ENCODE data around the gene CEP104. TPM values are rescaled to one million over a fixed set of nuclear protein-coding genes. Genes with fewer than 3 reads are reported as not detected.
"Not testable (repeated sequence)": the region's sequence is repeated elsewhere in the genome, so short reads cannot be mapped to it uniquely, and the experiment has no call there.

Gene CEP104
- total and polyA plus RNA-seq, 10 of the 15 experiments (the other 5 are each of a cell fraction or from before 2014, with no cell fraction given) = 7.2 to 34.8 (median 19.3) TPM

DNA sequence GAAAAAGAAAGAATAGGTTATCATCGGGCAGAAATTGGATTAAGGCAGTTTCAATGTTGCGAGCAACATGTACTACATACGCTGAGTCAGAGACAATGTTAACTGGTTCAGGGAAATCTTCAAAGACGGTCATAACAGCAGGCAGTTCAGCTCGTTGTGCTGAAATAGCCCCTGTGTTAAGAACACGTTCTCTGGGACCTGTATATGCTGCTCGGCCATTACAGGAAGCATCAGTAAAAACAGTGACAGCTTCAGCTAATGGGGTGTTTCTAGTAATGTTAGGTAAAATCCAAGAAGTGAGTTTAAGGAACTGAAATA lies 52.4 kb downstream of the CEP104 start:
- peaks cover 12% of the 10 kb centered on the region for H3K4me1 ChIP-seq (ENCODE audit: control insufficient read depth, insufficient read depth, low read length)
- H3K9me3 ChIP-seq (replicated peaks; ENCODE audit: control insufficient read depth, insufficient read depth, low read length); H3K27me3 ChIP-seq (replicated peaks in 1 of 2; ENCODE audit: control insufficient read depth in 2 of 2, insufficient read depth in 2 of 2, low read length in 1 of 2); intact Hi-C loops (cut with micrococcal nuclease; ENCODE audit: unreplicated experiment); H3K27ac ChIP-seq (ENCODE audit: control insufficient read depth, insufficient read depth); H4K20me1 ChIP-seq (ENCODE audit: control insufficient read depth, insufficient read depth); FAIRE-seq; BruUV-seq (replicated peaks); DNase-seq (ENCODE audit: low read depth, low spot score); in situ Hi-C loops (cut with MboI); H3K79me2 ChIP-seq (ENCODE audit: control insufficient read depth, insufficient read depth, low read length); H3K36me3 ChIP-seq (ENCODE audit: control insufficient read depth in 2 of 2, insufficient read depth in 2 of 2, low read length in 1 of 2): not testable (repeated sequence)
- WGBS (ENCODE audit: insufficient coverage, insufficient replicate concordance, low lambda C conversion rate, missing lambda C conversion rate) = 23% methylated on average over 7 of the region's 7 CpGs
- CTCF ChIA-PET = interaction anchor here (0.8 to 1.6 kb wide), 4 partner anchors 11 to 185 kb away, joined by 3 to 4 read pairs (median 3); no protein-coding TSS in a partner anchor
- H3K9ac ChIP-seq (ENCODE audit: control insufficient read depth, insufficient read depth, low read length) = peak overlapping the region; percentile 4; the same call in 1 of the 2 replicates
- POLR2A ChIA-PET = interaction anchor here (1.1 kb wide), 1 partner anchor 11 kb away, joined by 4 read pairs; no protein-coding TSS in a partner anchor
- peak; percentile 48 for ATAC-seq
- H3K4me2 ChIP-seq (ENCODE audit: control insufficient read depth, insufficient read depth) = peak overlapping the region; percentile 26; the same call in 1 of the 2 replicates
- TF ChIP-seq YY1 (IDR thresholded peaks at IDR 0.05; ENCODE audit: low read depth, low read length) = 0 out of 2 replicates have a peak, but pooled peaks have one; percentile 47
- RAD21 ChIA-PET (ENCODE audit: unreplicated experiment) = interaction anchor here (0.7 to 1.2 kb wide), 3 partner anchors 8 to 131 kb away, joined by 3 to 5 read pairs (median 4); partner anchors contain the start of gene LRRC47
- 0 out of 2 replicates have a peak overlapping the region, but pooled peaks have one; percentile 12 for H3K4me3 ChIP-seq
- SMC1A ChIA-PET (ENCODE audit: uncharacterized antibody, unreplicated experiment) = interaction anchor here (1.1 to 1.7 kb wide), 4 partner anchors 10 to 186 kb away, joined by 3 to 6 read pairs (median 3); no protein-coding TSS in a partner anchor
- H2AFZ ChIP-seq (ENCODE audit: control insufficient read depth, low read depth, low read length) = peak overlapping the region; percentile 52

DNA sequence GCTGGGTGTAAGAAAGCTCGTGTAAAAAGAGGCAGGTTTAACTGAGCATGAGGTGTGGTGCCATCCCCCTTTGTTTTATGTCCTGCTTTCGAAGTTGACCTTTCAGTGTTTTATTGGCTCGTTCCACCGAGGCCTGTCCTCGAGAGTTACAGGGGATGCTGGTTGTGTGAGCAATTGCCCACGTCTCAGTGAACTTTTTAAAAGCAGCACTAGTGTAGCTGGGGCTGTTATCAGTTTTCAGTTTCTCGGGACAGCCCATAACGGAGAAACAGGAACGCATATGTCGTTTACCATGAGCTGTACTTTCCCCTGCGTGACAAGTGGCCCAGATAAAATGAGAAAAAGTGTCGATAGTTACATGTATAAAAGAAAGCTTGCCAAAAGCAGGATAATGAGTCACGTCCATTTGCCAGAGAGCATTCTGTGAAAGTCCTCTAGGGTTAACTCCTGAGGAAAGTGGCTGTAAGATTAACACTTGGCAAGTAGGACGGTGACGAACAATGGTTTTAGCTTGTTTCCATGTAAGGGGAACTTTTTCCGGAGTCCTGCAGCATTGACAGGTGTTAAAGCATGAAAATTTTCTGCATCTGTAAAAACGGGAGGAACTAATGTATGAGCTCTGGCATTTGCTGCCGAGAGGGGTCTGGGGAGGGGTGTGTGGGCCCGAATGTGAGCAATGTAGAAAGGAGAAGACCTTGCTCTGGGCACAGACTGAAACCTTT lies 52.9 kb downstream of the CEP104 start:
- FAIRE-seq (no peak), ATAC-seq (peak; percentile 25; the same call in 1 of the 3 replicates), DNase-seq (ENCODE audit: low read depth, low spot score) (no peak)
- in situ Hi-C loops (cut with MboI) = no loop called here
- SMC1A ChIA-PET (ENCODE audit: uncharacterized antibody, unreplicated experiment) = interaction anchor here (1.1 to 1.7 kb wide), 4 partner anchors 10 to 185 kb away, joined by 3 to 6 read pairs (median 3); no protein-coding TSS in a partner anchor
- Histone ChIP-seq H3K79me2 (ENCODE audit: control insufficient read depth, insufficient read depth, low read length) (no peaks in the 10 kb centered on the region), H3K36me3 (ENCODE audit: control insufficient read depth in 2 of 2, insufficient read depth in 2 of 2, low read length in 1 of 2) (no peaks in the 10 kb centered on the region), H3K4me3 (0 out of 2 replicates have a peak overlapping the region, but pooled peaks have one; percentile 12), H3K4me2 (ENCODE audit: control insufficient read depth, insufficient read depth) (0 out of 2 replicates have a peak overlapping the region, but pooled peaks have one; percentile 26), H3K27ac (ENCODE audit: control insufficient read depth, insufficient read depth) (no peak overlapping the region), H3K27me3 (replicated peaks in 1 of 2; ENCODE audit: control insufficient read depth in 2 of 2, insufficient read depth in 2 of 2, low read length in 1 of 2) (no peaks in the 10 kb centered on the region; a peak in 1 of 4 replicates), H3K9ac (ENCODE audit: control insufficient read depth, insufficient read depth, low read length) (peak overlapping the region; percentile 4; the same call in 1 of the 2 replicates), H3K4me1 (ENCODE audit: control insufficient read depth, insufficient read depth, low read length) (peaks cover 12% of the 10 kb centered on the region), H4K20me1 (ENCODE audit: control insufficient read depth, insufficient read depth) (no peaks in the 10 kb centered on the region), H3K9me3 (replicated peaks; ENCODE audit: control insufficient read depth, insufficient read depth, low read length) (peaks cover 3% of the 10 kb centered on the region; the same call in 2 of the 3 replicates), H2AFZ (ENCODE audit: control insufficient read depth, low read depth, low read length) (peak overlapping the region; percentile 52)
- intact Hi-C loops (cut with micrococcal nuclease; ENCODE audit: unreplicated experiment) = no loop called here
- POLR2A ChIA-PET = interaction anchor here (1.1 kb wide), 1 partner anchor 11 kb away, joined by 4 read pairs; no protein-coding TSS in a partner anchor
- no TSS peak for BruUV-seq (replicated peaks)
- 59% methylated on average over 19 of the region's 19 CpGs for WGBS (ENCODE audit: insufficient coverage, insufficient replicate concordance, low lambda C conversion rate, missing lambda C conversion rate)
- RAD21 ChIA-PET (ENCODE audit: unreplicated experiment) = interaction anchor here (0.7 to 1.2 kb wide), 3 partner anchors 8 to 131 kb away, joined by 3 to 5 read pairs (median 4); partner anchors contain the start of gene LRRC47
- CTCF ChIA-PET = interaction anchor here (0.7 to 1.2 kb wide), 7 partner anchors 10 to 1510 kb away, joined by 3 to 4 read pairs (median 3); no protein-coding TSS in a partner anchor
- no peak for TF ChIP-seq ATF7 (IDR thresholded peaks at IDR 0.05; ENCODE audit: low read depth)
- TF ChIP-seq ZNF384 (IDR thresholded peaks at IDR 0.05; ENCODE audit: borderline replicate concordance, low read depth, low read length) = no peak
- TF ChIP-seq TAF1 (IDR thresholded peaks at IDR 0.05; ENCODE audit: borderline replicate concordance, low read depth, low read length) = no peak
- TF ChIP-seq, protein P1, sequence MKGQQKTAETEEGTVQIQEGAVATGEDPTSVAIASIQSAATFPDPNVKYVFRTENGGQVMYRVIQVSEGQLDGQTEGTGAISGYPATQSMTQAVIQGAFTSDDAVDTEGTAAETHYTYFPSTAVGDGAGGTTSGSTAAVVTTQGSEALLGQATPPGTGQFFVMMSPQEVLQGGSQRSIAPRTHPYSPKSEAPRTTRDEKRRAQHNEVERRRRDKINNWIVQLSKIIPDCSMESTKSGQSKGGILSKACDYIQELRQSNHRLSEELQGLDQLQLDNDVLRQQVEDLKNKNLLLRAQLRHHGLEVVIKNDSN (IDR thresholded peaks at IDR 0.05; ENCODE audit: borderline replicate concordance, extremely low read length, insufficient read depth, low read depth, low read length) = no peak
- TF ChIP-seq CHD2 (IDR thresholded peaks at IDR 0.05; ENCODE audit: borderline replicate concordance, low read depth, low read length) = no peak
- TF ChIP-seq, protein P2, sequence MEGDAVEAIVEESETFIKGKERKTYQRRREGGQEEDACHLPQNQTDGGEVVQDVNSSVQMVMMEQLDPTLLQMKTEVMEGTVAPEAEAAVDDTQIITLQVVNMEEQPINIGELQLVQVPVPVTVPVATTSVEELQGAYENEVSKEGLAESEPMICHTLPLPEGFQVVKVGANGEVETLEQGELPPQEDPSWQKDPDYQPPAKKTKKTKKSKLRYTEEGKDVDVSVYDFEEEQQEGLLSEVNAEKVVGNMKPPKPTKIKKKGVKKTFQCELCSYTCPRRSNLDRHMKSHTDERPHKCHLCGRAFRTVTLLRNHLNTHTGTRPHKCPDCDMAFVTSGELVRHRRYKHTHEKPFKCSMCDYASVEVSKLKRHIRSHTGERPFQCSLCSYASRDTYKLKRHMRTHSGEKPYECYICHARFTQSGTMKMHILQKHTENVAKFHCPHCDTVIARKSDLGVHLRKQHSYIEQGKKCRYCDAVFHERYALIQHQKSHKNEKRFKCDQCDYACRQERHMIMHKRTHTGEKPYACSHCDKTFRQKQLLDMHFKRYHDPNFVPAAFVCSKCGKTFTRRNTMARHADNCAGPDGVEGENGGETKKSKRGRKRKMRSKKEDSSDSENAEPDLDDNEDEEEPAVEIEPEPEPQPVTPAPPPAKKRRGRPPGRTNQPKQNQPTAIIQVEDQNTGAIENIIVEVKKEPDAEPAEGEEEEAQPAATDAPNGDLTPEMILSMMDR (IDR thresholded peaks at IDR 0.05 in 2 of 3, conservative IDR thresholded peaks at IDR 0.05 in 1 of 3; ENCODE audit: control insufficient read depth in 2 of 3, extremely low read depth in 1 of 3, insufficient read depth in 1 of 3, low read depth in 3 of 3, low read length in 3 of 3) = no peak
- no peak for TF ChIP-seq SRF (IDR thresholded peaks at IDR 0.05; ENCODE audit: low read depth in 2 of 2, low read length in 2 of 2)
- no peak for TF ChIP-seq MTA3 (IDR thresholded peaks at IDR 0.05; ENCODE audit: borderline replicate concordance, low read length)
- no peak for TF ChIP-seq SMARCA5 (IDR thresholded peaks at IDR 0.05)
- no peak for TF ChIP-seq NFYB (IDR thresholded peaks at IDR 0.05; ENCODE audit: insufficient read depth, low read depth, low read length)
